ENCODE results near the gene PPIE. TPM values are rescaled to one million over a fixed set of nuclear protein-coding genes. Genes with fewer than 3 reads are reported as not detected.
"Not testable (repeated sequence)": the region's sequence is repeated elsewhere in the genome, so short reads cannot be mapped to it uniquely, and the experiment has no call there.

Gene PPIE
- total RNA-seq, 2 experiments from 2014 or later = 67.4 to 69.5 TPM

DNA sequence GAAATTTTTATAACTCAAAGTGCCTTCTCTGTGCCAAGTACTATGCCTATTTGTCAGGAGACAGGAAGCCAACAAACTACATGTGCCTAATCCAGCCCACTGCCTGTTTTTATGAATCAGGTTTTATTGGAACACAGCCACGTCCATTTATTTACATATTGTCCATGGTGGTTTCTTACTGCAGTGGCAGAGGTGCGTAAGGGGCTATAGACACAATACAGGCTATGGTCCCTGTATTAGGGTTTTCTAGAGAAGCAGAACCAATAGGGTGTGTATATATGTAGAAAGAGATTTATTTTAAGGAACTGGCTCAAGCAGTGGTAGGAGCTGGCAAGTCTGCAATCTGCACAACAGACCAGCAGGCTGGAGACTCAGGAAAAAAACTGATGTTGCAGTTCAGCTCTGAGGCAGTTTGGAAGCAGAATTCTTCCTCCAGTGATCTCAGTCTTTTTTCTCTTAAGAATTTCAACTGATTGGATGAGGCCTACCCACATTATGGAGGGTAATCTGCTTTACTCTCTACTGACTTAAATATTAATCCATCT lies 15.4 kb downstream of the PPIE start:
- Mint-ChIP-seq H3K27me3 (no peaks in the 10 kb centered on the region), H3K4me3 (no peak overlapping the region), H3K27ac (no peak overlapping the region), H3K9me3 (ENCODE audit: low read depth) (no peaks in the 10 kb centered on the region), H3K36me3 (peaks cover 28% of the 10 kb centered on the region), H3K4me1 (no peaks in the 10 kb centered on the region)
- CTCF ChIA-PET = no interaction called here
- DNase-seq = no peak
- ATAC-seq = no peak

DNA sequence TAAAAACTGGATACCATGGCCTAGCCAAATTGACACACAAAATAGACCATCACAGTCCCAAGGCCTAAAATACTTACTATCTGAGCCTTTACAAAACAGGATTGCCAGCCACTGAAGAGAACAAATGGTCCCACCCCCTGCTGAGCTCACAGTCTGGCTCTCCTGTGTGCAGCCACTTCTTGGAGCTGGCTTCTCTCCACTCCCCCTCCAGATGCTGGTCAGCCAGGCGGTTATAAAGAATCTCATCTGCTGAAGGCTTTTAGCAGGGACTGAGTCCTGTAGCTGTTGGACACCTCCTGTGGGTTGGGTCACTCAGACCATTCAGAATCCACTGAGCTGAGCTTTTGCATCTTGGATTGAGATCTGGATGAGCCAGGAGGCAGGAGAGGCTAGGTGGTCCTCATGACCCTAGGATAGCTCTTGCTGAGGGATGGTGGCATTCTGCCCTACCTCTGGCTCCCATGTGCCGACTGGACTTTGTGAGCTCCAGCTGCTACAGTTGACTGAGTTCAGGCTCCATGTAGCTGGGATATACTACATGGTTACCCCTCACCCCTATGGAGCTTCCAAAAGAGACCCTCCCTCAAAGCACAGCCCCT lies 16.3 kb downstream of the PPIE start:
- H3K4me1 Mint-ChIP-seq = no peaks in the 10 kb centered on the region
- CTCF ChIA-PET = no interaction called here
- no peaks in the 10 kb centered on the region for H3K27me3 Mint-ChIP-seq
- H3K27ac Mint-ChIP-seq = no peak overlapping the region
- ATAC-seq (no peak), DNase-seq (no peak)
- H3K9me3 Mint-ChIP-seq (ENCODE audit: low read depth) = no peaks in the 10 kb centered on the region
- H3K36me3 Mint-ChIP-seq = peaks cover 26% of the 10 kb centered on the region
- H3K4me3 Mint-ChIP-seq = no peak overlapping the region

DNA sequence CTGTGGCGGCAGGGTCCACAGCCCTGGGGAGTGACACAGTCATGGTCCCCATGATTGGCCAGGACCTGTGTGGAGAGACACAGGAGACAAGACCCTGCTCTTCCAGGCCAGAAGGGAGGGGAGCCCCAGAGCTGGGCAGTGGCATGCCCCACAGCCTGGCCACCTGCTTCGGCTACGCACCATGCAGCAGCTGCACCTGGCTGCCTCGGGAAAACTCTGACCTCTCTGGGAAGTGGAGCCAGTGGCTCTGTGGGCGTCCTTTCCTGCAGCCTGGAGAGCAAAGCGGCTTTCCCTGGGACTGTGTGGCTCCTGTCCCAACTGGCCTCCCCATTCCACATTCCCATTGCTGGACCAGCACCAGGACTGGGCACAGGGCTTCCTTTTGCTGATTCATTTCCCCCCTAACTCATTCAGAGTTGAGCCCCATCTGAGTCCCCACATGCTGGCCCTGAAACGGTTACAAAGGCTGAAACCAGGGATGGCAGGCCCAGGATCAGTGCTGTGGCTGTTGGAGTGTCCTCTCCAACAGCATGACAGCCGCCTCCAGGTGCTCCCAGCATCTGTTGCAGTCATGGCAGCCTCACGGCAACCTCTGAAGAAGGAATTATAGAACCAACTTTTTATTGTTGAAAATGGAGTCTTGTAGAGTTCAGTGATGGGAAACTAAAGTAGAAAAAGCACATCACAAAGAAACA lies 17.4 kb downstream of the PPIE start:
- DNase-seq = no peak
- Mint-ChIP-seq H3K36me3 (peaks cover 20% of the 10 kb centered on the region), H3K4me1 (no peaks in the 10 kb centered on the region), H3K27ac (no peak overlapping the region), H3K4me3 (no peak overlapping the region), H3K27me3 (no peaks in the 10 kb centered on the region), H3K9me3 (ENCODE audit: low read depth) (no peaks in the 10 kb centered on the region)
- ATAC-seq = no peak
- CTCF ChIA-PET = no interaction called here

DNA sequence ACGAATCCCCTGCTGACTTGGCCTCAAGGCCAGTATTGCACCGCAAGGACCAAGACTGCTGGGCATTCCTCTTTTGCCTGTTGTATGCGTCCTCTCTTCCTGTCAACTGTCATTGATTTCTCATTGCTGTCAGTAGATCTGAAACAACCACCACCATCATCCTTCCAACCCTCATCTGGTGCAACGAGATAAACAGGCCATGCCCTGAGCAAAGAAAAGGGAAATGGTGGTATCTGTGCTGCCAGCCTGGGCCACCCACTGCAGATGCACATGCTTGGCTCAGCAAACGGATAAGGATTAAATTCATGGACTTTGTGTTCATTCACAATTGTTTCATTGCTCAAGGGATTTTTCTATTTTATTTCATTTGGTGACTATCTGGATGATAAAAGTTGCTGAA lies 18.8 kb downstream of the PPIE start:
- DNase-seq (no peak), ATAC-seq (no peak)
- Mint-ChIP-seq H3K27me3 (no peaks in the 10 kb centered on the region), H3K9me3 (ENCODE audit: low read depth) (no peaks in the 10 kb centered on the region), H3K36me3 (peaks cover 15% of the 10 kb centered on the region), H3K4me3 (no peak overlapping the region), H3K27ac (no peak overlapping the region), H3K4me1 (no peaks in the 10 kb centered on the region)
- CTCF ChIA-PET = no interaction called here

DNA sequence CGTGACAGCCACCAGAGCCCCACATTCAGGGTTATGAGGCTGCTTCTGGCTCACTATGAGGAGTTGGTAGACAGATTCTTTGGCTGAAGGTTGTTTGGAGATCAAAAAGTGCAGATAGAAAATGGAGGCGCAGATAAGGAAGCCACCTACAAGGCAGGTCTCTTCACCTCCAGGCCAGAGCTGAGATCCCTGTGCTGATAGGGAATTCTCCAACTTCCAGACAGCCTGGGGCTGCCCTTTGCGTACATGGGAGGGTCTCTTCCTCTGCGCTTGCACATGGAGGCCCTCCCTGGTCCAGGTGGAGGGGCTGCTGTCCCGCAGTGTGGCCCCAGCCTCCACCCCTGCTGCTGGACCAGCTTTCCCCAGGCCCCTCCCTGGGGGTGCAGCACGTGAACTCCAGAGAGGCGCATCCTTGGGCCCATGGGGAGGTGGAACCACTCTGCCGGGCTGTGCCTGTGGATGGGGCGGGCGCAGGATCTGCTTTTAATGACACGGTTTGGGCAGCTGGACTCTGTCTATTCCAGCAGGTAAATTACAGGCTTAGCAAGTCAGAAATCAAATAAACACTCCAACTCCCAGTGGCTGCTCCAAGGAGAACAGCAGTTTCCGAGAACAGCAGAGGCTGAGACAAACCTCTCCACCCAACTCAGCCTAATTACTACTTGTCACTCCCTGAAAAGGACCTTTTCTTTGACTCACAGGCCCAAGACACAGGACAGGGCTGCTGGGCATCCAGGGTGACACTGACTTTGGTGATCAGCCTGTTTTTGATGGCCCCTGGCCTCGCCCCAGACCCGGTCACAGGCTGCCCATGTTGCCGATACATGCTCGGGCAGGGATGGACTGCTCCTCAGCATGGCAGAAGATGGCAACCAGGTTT lies 20.1 kb downstream of the PPIE start:
- no peak overlapping the region for H3K27ac Mint-ChIP-seq
- CTCF ChIA-PET = no interaction called here
- no peak for DNase-seq
- H3K4me1 Mint-ChIP-seq = no peaks in the 10 kb centered on the region
- no peaks in the 10 kb centered on the region for H3K27me3 Mint-ChIP-seq
- no peaks in the 10 kb centered on the region for H3K9me3 Mint-ChIP-seq (ENCODE audit: low read depth)
- no peak for ATAC-seq
- H3K36me3 Mint-ChIP-seq = peaks cover 7% of the 10 kb centered on the region
- H3K4me3 Mint-ChIP-seq = no peak overlapping the region

DNA sequence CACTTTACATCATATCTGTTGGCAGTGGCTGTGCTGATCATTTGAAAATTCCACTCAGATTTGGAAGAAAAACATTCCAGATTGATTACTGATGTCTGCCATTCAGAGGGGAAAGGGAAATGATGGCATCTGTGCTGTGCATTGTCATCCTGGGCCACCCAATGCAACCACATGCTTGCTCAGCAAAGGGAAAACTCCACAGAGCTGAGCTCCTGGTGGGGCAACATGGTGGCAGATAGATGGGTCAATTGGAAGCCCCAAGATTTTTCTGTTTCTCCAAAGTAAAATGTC lies 20.7 kb downstream of the PPIE start:
- Mint-ChIP-seq H3K36me3 (peaks cover 7% of the 10 kb centered on the region), H3K4me3 (no peak overlapping the region), H3K27ac (no peak overlapping the region), H3K27me3 (no peaks in the 10 kb centered on the region), H3K4me1 (no peaks in the 10 kb centered on the region), H3K9me3 (ENCODE audit: low read depth) (no peaks in the 10 kb centered on the region)
- DNase-seq = no peak
- ATAC-seq = no peak
- CTCF ChIA-PET = no interaction called here

DNA sequence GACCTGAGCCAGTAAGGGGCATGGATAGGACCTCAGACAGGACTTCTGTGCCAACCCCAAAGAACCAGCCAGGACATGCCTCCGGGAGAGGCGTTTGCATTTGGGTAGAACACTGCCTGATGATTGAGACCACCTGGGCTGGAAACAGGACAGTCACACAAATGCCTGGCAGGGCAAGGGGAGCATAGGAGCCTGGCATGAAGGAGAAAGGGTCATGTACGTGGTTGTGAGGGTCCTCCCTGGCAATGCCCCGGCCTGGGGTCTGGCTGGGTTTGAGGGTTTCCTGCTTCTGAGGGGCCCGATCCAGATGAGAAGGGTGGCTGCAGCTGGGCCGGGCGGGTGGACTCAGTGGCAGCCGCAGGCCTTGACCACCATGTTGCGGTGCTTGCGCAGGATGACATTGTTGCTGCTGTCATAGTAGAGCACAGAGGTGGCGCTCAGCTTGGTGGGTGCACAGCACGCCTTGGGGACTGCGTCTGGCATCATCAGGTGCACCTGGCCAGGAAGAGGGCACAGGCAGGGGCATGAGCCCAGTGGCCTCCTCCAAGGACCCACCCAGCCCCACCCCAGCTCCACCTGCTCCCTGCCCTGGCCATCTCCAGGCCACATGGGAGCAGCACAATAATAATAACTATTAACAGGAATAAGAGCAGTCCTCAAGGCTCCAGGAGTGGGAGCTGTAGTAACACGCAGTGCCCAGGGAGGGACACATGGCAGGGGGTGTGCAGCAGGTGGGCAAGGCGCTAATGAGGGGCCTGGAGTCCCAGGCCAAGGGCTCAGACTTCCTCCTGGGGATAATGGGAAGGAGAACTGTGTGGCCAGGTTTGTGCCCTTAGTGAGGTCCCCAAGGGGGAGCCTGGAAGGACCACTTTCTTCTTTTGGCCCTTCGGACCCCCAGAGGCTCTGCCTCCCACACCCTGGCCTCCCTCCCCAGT lies 21.7 kb downstream of the PPIE start:
- H3K4me1 Mint-ChIP-seq = no peaks in the 10 kb centered on the region
- H3K27ac Mint-ChIP-seq = no peak overlapping the region
- CTCF ChIA-PET = no interaction called here
- no peaks in the 10 kb centered on the region for H3K9me3 Mint-ChIP-seq (ENCODE audit: low read depth)
- no peaks in the 10 kb centered on the region for H3K27me3 Mint-ChIP-seq
- H3K36me3 Mint-ChIP-seq = peaks cover 7% of the 10 kb centered on the region
- ATAC-seq = no peak
- DNase-seq = no peak
- no peak overlapping the region for H3K4me3 Mint-ChIP-seq

DNA sequence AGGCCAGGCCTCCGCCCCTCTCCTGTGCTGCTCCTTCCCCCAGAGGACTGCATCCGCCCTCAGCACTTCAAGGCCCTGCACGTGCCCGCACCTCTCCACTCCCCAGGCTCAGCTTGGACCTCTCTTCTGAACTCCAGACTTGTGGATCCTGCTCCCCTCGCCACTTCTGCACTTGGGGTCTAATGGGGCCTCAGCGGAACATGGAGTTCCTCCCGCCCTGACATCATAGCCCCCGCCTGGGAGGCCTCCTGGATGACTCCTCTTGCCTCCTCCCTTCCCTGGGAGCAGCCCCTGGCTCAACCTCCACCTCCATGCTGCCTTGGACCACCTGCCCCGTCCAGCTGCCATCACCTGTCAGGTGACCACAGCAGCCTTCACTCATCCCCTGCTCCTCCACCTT lies 22.3 kb downstream of the PPIE start:
- Mint-ChIP-seq H3K4me1 (no peaks in the 10 kb centered on the region), H3K36me3 (peaks cover 7% of the 10 kb centered on the region), H3K27me3 (no peaks in the 10 kb centered on the region), H3K9me3 (ENCODE audit: low read depth) (no peaks in the 10 kb centered on the region), H3K27ac (no peak overlapping the region), H3K4me3 (no peak overlapping the region)
- no peak for DNase-seq
- no peak for ATAC-seq
- CTCF ChIA-PET = no interaction called here

DNA sequence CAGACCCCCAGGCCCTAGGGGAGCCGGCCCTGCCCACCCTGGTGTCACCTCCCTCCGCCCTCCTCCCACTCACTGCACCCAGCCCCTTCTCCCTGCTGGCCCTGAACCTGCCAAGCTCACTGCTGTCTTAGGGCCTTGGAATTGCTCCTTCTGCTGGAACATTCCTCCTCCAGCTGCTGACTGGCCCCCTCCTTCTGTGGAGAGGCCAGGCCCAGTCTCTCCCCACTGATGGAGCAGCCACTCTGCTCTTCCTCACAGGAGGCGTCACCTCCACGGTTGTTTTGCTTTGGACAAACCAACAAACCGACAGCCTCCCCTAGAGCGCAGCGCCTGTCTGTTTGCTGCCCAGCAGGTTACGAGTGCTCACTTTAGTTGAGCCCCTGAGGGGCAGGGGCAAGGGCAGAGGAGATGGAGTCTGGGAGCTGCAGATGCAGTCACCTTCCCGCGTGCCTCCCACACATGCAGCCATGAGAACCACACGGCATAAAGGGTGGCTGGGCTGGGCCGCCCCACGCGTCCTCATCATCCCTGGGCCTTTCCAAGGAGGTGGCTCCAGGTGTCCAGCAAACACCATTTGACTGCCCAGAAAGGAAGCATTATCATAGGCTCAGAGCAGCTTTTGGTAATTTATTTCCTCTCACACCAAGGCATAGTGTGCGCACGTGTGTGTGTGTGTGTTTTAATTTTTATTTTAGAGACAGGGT lies 23.0 kb downstream of the PPIE start:
- no peaks in the 10 kb centered on the region for H3K4me1 Mint-ChIP-seq
- no peaks in the 10 kb centered on the region for H3K27me3 Mint-ChIP-seq
- DNase-seq (no peak), ATAC-seq (no peak)
- CTCF ChIA-PET = no interaction called here
- H3K4me3 Mint-ChIP-seq = no peak overlapping the region
- no peak overlapping the region for H3K27ac Mint-ChIP-seq
- no peaks in the 10 kb centered on the region for H3K9me3 Mint-ChIP-seq (ENCODE audit: low read depth)
- H3K36me3 Mint-ChIP-seq = peaks cover 7% of the 10 kb centered on the region

DNA sequence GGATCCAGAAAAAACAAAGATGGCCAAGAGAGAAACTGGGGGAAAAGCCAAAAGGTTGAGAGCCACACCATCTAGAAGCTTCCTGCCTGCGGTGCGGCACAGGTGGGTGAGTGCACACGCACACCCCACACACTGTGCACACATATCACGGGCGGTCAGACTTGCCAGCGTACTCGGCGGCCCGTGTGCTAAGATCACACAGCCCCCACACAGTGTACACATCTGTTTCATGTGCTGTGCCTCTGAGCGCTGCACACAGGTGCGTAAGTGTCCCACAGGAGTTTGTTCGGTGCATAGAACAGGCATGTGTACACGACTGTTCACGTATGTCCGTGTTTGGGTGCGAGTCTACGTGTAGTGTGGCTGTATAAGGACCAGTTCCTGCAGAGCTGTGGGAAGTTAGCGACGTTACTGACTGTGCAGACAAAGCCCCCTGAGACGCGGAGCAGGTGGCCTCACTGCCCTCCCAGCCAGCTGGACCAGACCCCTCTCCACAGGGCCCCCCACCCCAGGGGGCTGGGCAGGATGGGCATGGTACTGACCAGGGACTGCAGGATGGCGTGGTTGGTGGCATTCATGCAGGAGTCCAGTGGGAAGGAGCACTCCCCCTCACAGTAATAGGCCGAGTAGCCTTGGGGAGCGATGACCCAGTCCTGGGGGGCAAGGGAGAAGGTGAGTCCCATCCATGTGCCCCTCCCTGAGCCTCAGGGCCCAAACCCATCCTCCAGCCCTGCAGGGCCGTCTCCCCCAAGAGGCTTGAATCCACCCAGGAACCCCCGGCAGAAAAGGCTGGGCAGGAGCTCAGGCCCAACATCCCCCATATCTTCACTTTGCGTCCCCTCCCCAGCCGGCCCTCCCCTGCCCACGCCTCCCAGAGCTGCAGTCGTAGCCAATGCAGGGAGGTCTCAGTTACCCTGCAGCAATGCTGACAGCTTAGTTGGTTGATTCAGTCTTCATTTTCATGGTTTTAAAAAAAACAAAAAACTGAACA lies 24.2 kb downstream of the PPIE start:
- H3K4me1 Mint-ChIP-seq = no peaks in the 10 kb centered on the region
- no peak for DNase-seq
- H3K4me3 Mint-ChIP-seq = no peak overlapping the region
- peaks cover 5% of the 10 kb centered on the region for H3K36me3 Mint-ChIP-seq
- CTCF ChIA-PET = no interaction called here
- ATAC-seq = no peak
- H3K27me3 Mint-ChIP-seq = no peaks in the 10 kb centered on the region
- H3K27ac Mint-ChIP-seq = no peak overlapping the region
- H3K9me3 Mint-ChIP-seq (ENCODE audit: low read depth) = no peaks in the 10 kb centered on the region

DNA sequence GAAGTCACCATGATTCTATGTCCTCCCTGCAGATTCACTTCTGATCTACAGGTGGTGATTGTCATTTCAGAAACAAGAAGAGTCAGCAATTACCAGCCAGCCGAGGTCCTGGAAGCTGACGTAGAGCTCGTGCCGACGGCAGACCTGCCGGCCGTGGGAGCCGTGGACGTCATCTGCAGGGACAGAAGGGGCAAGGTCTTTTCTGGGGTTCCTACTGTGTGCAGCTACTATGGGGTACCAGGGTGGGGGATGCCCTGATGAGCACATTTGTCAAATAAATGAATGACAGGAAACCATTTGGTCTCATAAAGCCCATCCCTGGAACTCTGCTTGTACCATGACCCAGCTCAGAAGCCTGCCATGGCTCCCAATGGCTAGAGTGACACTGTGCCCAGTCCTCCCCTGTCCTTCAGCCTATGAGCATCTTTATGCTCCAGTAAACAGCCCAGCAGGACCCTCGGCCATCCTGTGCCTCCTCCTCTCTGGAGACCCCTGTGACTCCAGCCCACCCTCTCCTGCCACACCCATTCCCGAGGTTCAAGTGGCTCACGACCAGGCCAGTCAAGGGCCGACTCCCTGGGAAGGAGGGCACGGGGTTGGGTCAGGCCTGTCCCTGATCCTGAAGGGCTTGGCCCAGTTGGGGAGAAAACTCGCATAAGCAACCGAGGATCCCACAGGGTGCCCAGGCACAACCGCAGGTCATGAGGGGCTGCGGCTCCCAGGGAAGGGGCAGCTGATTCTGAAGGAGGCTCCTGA lies 25.1 kb downstream of the PPIE start:
- ATAC-seq; H3K27ac Mint-ChIP-seq; H3K9me3 Mint-ChIP-seq (ENCODE audit: low read depth); H3K4me1 Mint-ChIP-seq; DNase-seq; H3K4me3 Mint-ChIP-seq; H3K36me3 Mint-ChIP-seq; CTCF ChIA-PET; H3K27me3 Mint-ChIP-seq: not testable (repeated sequence)

Data from activated CD8-positive, alpha-beta memory T cell treated with anti-CD3 and anti-CD28 coated beads, Interleukin-2, amount 10 ng/mL, durations not matched to agents 7 days and 5 days (primary cell).